WERI-Rb-1 (cell line): ENCODE measurements around the gene GNG14.
A peak's percentile ranks its signal among the peaks of the same experiment; 100 is the strongest.

ENCODE experiments used
- DNase-seq: peaks from one replicate; pipeline ENCODE4 v3.0.0-alpha.2; 2020
- H3K27ac ChIP-seq: fragments of 250-450 bp; sonication (Bioruptor Pico); 2 replicates; pipeline ENCODE4 v1.5.1; 2020; ENCODE audit warnings: mild to moderate bottlenecking, moderate library complexity
- H3K27me3 ChIP-seq: fragments of 250-450 bp; sonication (Bioruptor Pico); 2 replicates; pipeline ENCODE4 v1.5.1; 2021; ENCODE audit warnings: mild to moderate bottlenecking, low read depth, moderate library complexity; ENCODE audit not compliant: insufficient read depth, severe bottlenecking
- H3K36me3 ChIP-seq: fragments of 250-450 bp; sonication (Bioruptor Pico); 2 replicates; pipeline ENCODE4 v1.5.1; 2020; ENCODE audit warnings: mild to moderate bottlenecking, moderate library complexity
- H3K4me3 ChIP-seq: 2 replicates; pipeline ENCODE4 v1.5.1; 2011; ENCODE audit warnings: low read depth, mild to moderate bottlenecking, control low read depth, low read length
- H3K9me3 ChIP-seq: fragments of 250-450 bp; sonication (Bioruptor Pico); 2 replicates; pipeline ENCODE4 v1.5.1; 2021; ENCODE audit warnings: mild to moderate bottlenecking, moderate library complexity; ENCODE audit not compliant: severe bottlenecking
- TF ChIP-seq, protein P1 (sequence below): IDR thresholded peaks from 2 replicates; pipeline ENCODE4 v1.5.1; 2011; ENCODE audit warnings: low read depth, mild to moderate bottlenecking, control low read depth, inconsistent platforms, low read length

Gene GNG14

GRCh38 chr19:12655546-12655945, 32.3 kb upstream of the GNG14 start:
- no peaks in the 10 kb centered on the region for H3K9me3 ChIP-seq
- no peaks in the 10 kb centered on the region for H3K27me3 ChIP-seq
- TF ChIP-seq, protein P1, sequence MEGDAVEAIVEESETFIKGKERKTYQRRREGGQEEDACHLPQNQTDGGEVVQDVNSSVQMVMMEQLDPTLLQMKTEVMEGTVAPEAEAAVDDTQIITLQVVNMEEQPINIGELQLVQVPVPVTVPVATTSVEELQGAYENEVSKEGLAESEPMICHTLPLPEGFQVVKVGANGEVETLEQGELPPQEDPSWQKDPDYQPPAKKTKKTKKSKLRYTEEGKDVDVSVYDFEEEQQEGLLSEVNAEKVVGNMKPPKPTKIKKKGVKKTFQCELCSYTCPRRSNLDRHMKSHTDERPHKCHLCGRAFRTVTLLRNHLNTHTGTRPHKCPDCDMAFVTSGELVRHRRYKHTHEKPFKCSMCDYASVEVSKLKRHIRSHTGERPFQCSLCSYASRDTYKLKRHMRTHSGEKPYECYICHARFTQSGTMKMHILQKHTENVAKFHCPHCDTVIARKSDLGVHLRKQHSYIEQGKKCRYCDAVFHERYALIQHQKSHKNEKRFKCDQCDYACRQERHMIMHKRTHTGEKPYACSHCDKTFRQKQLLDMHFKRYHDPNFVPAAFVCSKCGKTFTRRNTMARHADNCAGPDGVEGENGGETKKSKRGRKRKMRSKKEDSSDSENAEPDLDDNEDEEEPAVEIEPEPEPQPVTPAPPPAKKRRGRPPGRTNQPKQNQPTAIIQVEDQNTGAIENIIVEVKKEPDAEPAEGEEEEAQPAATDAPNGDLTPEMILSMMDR = no peak
- no peak for DNase-seq
- no peak overlapping the region for H3K27ac ChIP-seq
- H3K4me3 ChIP-seq = no peak overlapping the region
- peaks cover 17% of the 10 kb centered on the region for H3K36me3 ChIP-seq

GRCh38 chr19:12656899-12657571, 30.8 kb upstream of the GNG14 start:
- Histone ChIP-seq H3K27ac (no peak overlapping the region), H3K4me3 (no peak overlapping the region), H3K9me3 (no peaks in the 10 kb centered on the region), H3K36me3 (peaks cover 28% of the 10 kb centered on the region), H3K27me3 (no peaks in the 10 kb centered on the region)
- peak; percentile 39 for DNase-seq
- TF ChIP-seq, protein P1 = no peak

GRCh38 chr19:12657966-12658365, 29.8 kb upstream of the GNG14 start:
- no peak for DNase-seq
- TF ChIP-seq, protein P1 = peak; percentile 25; the same call in 1 of the 2 replicates
- H3K36me3 ChIP-seq = peaks cover 37% of the 10 kb centered on the region
- no peak overlapping the region for H3K27ac ChIP-seq
- H3K27me3 ChIP-seq = no peaks in the 10 kb centered on the region
- no peak overlapping the region for H3K4me3 ChIP-seq
- H3K9me3 ChIP-seq = no peaks in the 10 kb centered on the region

GRCh38 chr19:12660980-12661379, 26.8 kb upstream of the GNG14 start:
- no peaks in the 10 kb centered on the region for H3K9me3 ChIP-seq
- H3K27ac ChIP-seq = no peak overlapping the region
- peaks cover 48% of the 10 kb centered on the region for H3K36me3 ChIP-seq
- no peaks in the 10 kb centered on the region for H3K27me3 ChIP-seq
- H3K4me3 ChIP-seq = no peak overlapping the region
- TF ChIP-seq, protein P1 = no peak
- no peak for DNase-seq

- Histone ChIP-seq H3K27ac (no peak overlapping the region), H3K9me3 (no peaks in the 10 kb centered on the region), H3K4me3 (no peak overlapping the region), H3K27me3 (no peaks in the 10 kb centered on the region), H3K36me3 (peaks cover 56% of the 10 kb centered on the region)
- TF ChIP-seq, protein P1 = no peak
- peak; percentile 65 for DNase-seq
Observed at GRCh38 chr19:12664406-12665280, 23.2 kb upstream of the GNG14 start.
